ENCODE results near the gene IFT122.
"Not testable (repeated sequence)": the region's sequence is repeated elsewhere in the genome, so short reads cannot be mapped to it uniquely, and the experiment has no call there.

Gene IFT122

GRCh38 chr3:129500334-129500658 is 60.3 kb downstream of the IFT122 start:
- DNase-seq: no peak

- DNase-seq: no peak
Measured at GRCh38 chr3:129501630-129502029, 61.6 kb downstream of the IFT122 start.

DNA sequence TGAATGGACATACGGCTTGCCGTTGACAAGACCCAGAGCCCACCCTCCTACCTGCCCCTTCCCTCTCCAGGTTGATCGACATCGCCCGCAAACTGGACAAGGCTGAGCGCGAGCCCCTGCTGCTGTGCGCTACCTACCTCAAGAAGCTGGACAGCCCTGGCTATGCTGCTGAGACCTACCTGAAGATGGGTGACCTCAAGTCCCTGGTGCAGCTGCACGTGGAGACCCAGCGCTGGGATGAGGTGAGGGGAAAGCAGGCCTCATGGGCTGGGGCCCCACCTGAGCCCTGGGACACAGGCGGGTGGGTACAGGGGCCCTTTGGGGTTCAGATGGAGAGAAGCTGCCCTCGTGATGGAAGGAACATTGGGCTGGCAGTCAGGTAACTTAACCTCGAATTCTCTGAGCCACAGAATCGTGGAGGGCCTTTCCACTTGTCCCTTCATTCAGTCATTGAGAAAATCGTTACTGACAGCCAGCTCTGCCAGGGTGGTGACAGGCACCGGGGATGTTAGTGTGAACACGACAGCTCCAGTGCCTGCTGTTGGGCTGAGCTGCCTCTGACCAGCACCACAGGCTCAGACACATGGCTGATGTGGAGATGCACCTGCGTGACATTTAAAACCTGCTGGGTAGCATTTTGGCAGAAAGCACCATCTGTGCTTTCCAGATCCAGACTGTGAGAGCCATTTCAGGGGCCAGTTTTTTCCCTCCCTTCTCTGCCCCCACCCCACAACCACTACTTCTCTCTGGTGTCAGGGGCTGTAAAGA is 62.8 kb downstream of the IFT122 start:
- no peak for DNase-seq

GRCh38 chr3:129503471-129504291 is 63.7 kb downstream of the IFT122 start:
- no peak for DNase-seq

- no peak for DNase-seq
Measured at GRCh38 chr3:129504471-129505100, 64.6 kb downstream of the IFT122 start.

DNA sequence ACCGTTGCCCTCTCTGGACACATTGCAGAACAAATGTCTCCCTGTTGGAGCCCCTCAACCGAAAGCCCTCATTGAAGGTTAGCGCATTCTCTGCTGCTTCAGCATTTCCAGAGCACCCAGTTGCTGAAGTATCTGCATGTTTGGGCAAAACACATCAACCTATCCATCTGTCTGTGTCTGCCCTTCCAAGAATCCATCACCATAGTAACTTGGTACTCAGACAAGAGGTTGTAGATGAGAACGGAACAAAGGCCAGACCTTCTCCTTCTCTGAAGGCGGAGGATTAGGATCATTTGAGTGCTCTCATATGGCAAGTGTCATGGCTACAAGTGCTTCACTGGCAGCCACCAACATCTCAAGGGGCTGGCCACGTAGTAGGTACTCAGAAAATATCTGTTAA is 65.3 kb downstream of the IFT122 start:
- DNase-seq: no peak

- no peak for DNase-seq
Measured at GRCh38 chr3:129506231-129506742, 66.3 kb downstream of the IFT122 start.

DNA sequence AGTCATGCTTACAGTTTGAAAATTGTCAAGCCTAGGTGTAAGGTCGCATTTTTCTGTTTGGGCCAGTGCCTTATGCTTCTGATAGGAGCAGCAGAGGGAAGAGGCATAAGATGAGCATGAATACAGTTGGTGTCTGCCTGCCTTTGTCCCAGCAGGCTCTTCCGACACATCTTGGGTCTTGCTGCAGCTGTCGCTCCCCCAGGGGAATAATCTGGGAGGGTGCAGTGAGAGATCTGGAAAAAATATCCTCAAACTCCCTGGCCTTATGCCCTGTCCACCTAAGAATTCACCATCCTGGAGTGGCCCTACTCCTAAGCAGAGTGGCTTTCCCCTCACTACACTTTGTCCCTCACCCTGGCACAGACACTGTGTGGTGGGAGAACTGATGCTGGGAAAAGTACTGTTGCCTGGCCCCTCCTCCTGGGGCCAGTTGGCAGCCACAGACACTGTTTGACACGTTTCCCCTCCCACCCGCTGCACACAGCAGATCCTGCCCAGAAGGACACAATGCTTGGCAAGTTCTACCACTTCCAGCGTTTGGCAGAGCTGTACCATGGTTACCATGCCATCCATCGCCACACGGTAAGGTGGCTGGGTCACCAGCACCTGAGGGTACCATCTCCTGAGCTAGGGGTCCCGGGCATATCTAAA is 67.3 kb downstream of the IFT122 start:
- DNase-seq: no peak

GRCh38 chr3:129512595-129512994 is 72.6 kb downstream of the IFT122 start:
- DNase-seq: no peak

DNA sequence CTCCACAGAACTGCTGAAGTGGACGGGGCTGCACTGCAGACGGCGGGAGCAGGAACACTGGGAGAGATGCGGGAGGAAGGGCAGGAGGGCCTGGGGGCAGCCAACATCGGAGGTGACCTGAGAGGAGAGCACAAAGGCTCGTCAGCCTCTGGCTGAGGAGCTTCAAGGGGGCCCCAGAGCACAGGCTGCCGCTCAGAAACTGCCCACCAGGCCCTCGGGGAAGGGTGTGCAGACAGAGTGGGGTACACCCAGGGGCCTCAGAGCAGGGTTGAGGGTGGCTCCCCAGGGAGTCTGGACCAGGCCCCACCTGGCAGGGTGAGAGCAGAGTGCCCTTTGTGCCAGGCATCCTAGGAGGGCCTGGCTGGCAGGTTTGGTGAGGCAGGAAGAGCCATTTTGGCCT is 73.7 kb downstream of the IFT122 start:
- no peak for DNase-seq

DNA sequence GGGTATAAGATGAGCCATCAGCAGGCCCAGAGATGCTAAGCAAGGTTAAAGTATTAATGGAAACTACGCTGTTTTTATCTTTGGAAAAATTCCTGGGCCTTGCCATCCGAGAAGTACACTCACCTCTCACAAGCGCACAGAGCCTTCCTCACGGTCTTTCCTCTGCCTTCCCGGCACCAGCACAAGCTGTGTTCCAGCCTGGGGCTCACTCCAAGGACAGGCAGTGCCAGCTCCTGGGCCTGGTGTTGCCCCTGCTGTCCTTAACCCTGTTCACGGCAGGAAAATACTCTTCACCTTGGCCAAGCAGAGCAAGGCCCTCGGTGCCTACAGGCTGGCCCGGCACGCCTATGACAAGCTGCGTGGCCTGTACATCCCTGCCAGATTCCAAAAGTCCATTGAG is 74.1 kb downstream of the IFT122 start:
- no peak for DNase-seq

DNA sequence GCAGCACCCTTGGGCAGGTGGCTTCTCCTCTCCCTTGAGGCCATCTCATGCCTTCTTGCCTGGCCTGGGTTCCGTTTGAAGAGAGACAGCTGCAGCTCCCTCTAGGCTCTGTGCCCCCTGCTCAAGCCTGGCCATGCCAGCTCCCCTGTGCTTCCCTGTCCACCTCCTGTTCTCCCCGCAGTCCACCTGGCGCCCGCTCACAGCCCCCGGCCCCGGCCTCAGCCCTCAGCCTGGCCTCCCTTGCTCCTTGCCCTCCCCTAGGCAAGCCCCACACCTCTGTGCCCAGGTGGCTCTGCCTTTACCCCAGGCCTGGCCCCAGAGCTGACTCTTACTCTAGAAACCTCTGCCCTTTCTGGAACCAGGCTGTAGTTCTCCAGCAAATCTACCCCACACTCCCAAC is 74.5 kb downstream of the IFT122 start:
- no peak for DNase-seq

GRCh38 chr3:129515108-129515820 is 75.2 kb downstream of the IFT122 start:
- not testable (repeated sequence) for DNase-seq

DNA sequence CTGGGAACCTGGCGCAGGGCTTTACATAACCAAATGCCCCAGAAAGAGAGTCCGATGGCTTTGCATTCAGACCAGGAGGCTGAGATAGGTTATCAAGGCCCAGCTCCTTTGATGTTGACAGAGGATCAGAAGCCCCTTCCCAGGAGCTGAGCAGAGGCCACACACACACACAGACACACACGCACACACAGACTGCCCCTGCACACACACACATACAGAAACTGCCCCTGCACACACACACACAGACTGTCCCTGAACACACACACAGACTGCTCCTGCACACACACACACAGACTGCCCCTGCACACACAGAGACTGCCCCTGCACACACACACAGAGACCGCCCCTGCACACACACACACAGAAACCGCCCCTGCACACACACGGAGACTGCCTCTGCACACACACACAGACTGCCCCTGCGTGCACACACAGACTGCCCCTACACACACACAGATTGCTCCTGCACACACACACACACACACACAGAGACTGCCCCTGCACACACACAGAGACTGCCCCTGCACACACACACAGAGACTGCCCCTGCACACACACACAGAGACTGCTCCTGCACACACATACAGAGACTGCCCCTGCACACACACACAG is 75.9 kb downstream of the IFT122 start:
- not testable (repeated sequence) for DNase-seq

GRCh38 chr3:129517516-129517915 is 77.5 kb downstream of the IFT122 start:
- DNase-seq: no peak

DNA sequence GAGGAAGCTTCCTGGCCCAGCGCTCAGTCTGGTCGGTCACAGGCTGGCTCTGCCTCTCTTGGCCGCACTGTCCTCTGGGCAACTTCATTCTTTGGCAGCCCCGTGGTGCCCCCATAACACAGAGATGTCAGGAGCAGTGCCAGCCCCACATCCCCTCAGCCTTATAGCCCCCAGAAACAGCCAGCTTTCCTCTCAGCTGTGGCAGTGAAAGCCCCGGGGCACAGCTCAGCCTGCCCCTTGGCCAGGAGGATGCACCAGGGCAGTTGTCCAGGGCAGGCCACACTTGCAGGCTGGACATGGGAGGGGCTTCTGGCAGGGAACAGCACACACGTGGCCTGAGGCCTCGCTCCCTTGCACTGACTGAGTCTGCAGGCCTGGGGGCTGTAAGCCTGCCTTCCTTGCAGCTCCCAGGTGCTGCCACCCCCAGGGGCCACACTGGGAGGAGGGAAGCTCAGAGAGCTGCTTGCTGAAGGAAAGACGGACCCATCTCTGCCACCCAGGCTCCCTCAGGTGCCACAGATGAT is 78.1 kb downstream of the IFT122 start:
- no peak for DNase-seq

GRCh38 chr3:129518581-129518980 is 78.6 kb downstream of the IFT122 start:
- DNase-seq: no peak

DNA sequence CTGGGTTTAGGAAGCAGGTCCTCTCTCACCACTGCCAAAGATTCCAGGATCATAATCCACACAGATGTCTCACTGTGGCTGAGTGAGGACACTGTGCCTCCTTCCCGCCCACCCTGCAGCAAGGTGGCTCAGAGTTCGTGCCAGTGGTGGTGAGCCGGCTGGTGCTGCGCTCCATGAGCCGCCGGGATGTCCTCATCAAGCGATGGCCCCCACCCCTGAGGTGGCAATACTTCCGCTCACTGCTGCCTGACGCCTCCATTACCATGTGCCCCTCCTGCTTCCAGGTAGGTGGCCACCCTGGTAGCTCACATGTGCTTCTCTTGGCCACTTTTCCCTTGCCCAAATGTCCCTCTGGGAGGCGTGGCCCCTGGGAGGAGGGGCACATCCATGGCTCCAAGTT is 79.4 kb downstream of the IFT122 start:
- no peak for DNase-seq

- no peak for DNase-seq
Measured at GRCh38 chr3:129519896-129520715, 80.1 kb downstream of the IFT122 start.

- no peak for DNase-seq
Measured at GRCh38 chr3:129520960-129521359, 80.9 kb downstream of the IFT122 start.

DNA sequence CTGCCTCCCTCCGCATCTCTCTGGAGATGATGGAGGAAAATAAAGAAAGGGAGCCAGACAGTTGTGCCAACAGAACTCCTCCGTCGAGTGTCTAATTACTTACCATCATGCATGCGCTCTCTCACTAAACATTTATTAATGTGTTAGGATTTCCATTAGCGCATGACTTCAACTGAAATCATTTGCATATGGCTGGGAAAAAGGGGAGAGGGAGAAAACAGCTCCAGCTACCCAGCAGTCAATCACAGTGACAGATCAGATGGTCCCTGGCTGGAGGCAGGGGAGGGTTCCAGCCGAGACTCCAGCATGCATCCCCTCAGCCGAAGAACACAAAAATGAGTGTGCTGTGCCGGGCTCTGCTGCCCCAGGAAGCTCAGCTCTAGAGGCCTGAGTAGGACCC is 81.6 kb downstream of the IFT122 start:
- no peak for DNase-seq

Data from T-helper 9 cell (primary cell).